ENCODE data around the gene FAM3D. TPM values are rescaled to one million over a fixed set of nuclear protein-coding genes. Genes with fewer than 3 reads are reported as not detected.
A peak's percentile ranks its signal among the peaks of the same experiment; 100 is the strongest.

Gene FAM3D
- total RNA-seq, 1 experiment from 2014 or later = not detected

- no peak for DNase-seq (ENCODE audit: low read depth)
These were observed 38.6 kb downstream of the FAM3D start for GRCh38 chr3:58627941-58628340.

GRCh38 chr3:58627570-58627885 lies 39.0 kb downstream of the FAM3D start:
- DNase-seq (ENCODE audit: low read depth) = no peak

- no peak for DNase-seq (ENCODE audit: low read depth)
These were observed 39.6 kb downstream of the FAM3D start for GRCh38 chr3:58626841-58627569.

GRCh38 chr3:58625196-58625824 lies 41.3 kb downstream of the FAM3D start:
- DNase-seq (ENCODE audit: low read depth) = no peak

- DNase-seq (ENCODE audit: low read depth) = no peak
These were observed 42.0 kb downstream of the FAM3D start for GRCh38 chr3:58624550-58624949.

- DNase-seq (ENCODE audit: low read depth) = no peak
These were observed 42.6 kb downstream of the FAM3D start for GRCh38 chr3:58623961-58624360.

GRCh38 chr3:58623478-58623877 lies 43.1 kb downstream of the FAM3D start:
- no peak for DNase-seq (ENCODE audit: low read depth)

- DNase-seq (ENCODE audit: low read depth) = no peak
These were observed 43.7 kb downstream of the FAM3D start for GRCh38 chr3:58622892-58623291.

- no peak for DNase-seq (ENCODE audit: low read depth)
These were observed 44.1 kb downstream of the FAM3D start for GRCh38 chr3:58622436-58622835.

GRCh38 chr3:58621086-58621830 lies 45.3 kb downstream of the FAM3D start:
- DNase-seq (ENCODE audit: low read depth) = no peak

- no peak for DNase-seq (ENCODE audit: low read depth)
These were observed 46.2 kb downstream of the FAM3D start for GRCh38 chr3:58620421-58620820.

- no peak for DNase-seq (ENCODE audit: low read depth)
These were observed 49.2 kb downstream of the FAM3D start for GRCh38 chr3:58617338-58617761.

- DNase-seq (ENCODE audit: low read depth) = no peak
These were observed 53.1 kb downstream of the FAM3D start for GRCh38 chr3:58613236-58614132.

- DNase-seq (ENCODE audit: low read depth) = no peak
These were observed 53.7 kb downstream of the FAM3D start for GRCh38 chr3:58612830-58613229.

- DNase-seq (ENCODE audit: low read depth) = no peak
These were observed 56.6 kb downstream of the FAM3D start for GRCh38 chr3:58609990-58610389.

- DNase-seq (ENCODE audit: low read depth) = no peak
These were observed 57.9 kb downstream of the FAM3D start for GRCh38 chr3:58608648-58609047.

GRCh38 chr3:58607816-58608215 lies 58.8 kb downstream of the FAM3D start:
- DNase-seq (ENCODE audit: low read depth) = peak; percentile 56

- DNase-seq (ENCODE audit: low read depth) = no peak
These were observed 59.9 kb downstream of the FAM3D start for GRCh38 chr3:58606693-58607092.

- no peak for DNase-seq (ENCODE audit: low read depth)
These were observed 62.5 kb downstream of the FAM3D start for GRCh38 chr3:58604031-58604430.

GRCh38 chr3:58603606-58604005 lies 63.0 kb downstream of the FAM3D start:
- no peak for DNase-seq (ENCODE audit: low read depth)

- no peak for DNase-seq (ENCODE audit: low read depth)
These were observed 68.7 kb downstream of the FAM3D start for GRCh38 chr3:58597770-58598310.
